DND-41 (cell line): ENCODE results near the gene SLC16A12.
"Not testable (repeated sequence)": the region's sequence is repeated elsewhere in the genome, so short reads cannot be mapped to it uniquely, and the experiment has no call there.

ENCODE experiments used
- ATAC-seq: fragments of 200-7000 bp; cut with Tn5 transposase; 3 replicates; pipeline ENCODE4 v1.9.1; 2021; ENCODE audit warnings: low read depth; ENCODE audit not compliant: insufficient read depth
- DNase-seq: peaks from one replicate; pipeline ENCODE4 v3.0.0-alpha.2; 2020
- H2AFZ ChIP-seq: 2 replicates; pipeline ENCODE4 v1.6.0; 2012; ENCODE audit warnings: low read depth, low read length
- H3K27ac ChIP-seq: 2 replicates; pipeline ENCODE4 v1.5.1; 2012; ENCODE audit warnings: low read length, inconsistent platforms
- H3K27me3 ChIP-seq: fragments of 200-600 bp; sonication (generic); 2 replicates; pipeline ENCODE4 v1.6.0; 2012; ENCODE audit warnings: low read length, mild to moderate bottlenecking, inconsistent platforms; ENCODE audit not compliant: insufficient read depth, poor library complexity
- H3K36me3 ChIP-seq: 2 replicates; pipeline ENCODE4 v1.5.1; 2012; ENCODE audit warnings: low read length, inconsistent platforms; ENCODE audit not compliant: insufficient read depth
- H3K4me1 ChIP-seq: 2 replicates; pipeline ENCODE4 v1.5.1; 2012; ENCODE audit warnings: mild to moderate bottlenecking, low read length; ENCODE audit not compliant: insufficient read depth
- H3K4me2 ChIP-seq: 2 replicates; pipeline ENCODE4 v1.6.0; 2012; ENCODE audit warnings: mild to moderate bottlenecking, moderate library complexity, low read length, inconsistent platforms; ENCODE audit not compliant: insufficient read depth
- H3K4me3 ChIP-seq, 2 experiments: fragments of 200-600 bp in 1 of 2; shearing (Covaris generic) in 1 of 2; 2 replicates each; pipeline ENCODE4 v1.5.1; 2012 to 2016; ENCODE audit warnings: inconsistent platforms in 2 of 2, low read length in 2 of 2, mild to moderate bottlenecking in 2 of 2, low read depth in 1 of 2, moderate library complexity in 1 of 2
- H3K79me2 ChIP-seq: 2 replicates; pipeline ENCODE4 v1.6.0; 2012; ENCODE audit warnings: low read length, inconsistent platforms; ENCODE audit not compliant: insufficient read depth
- H3K9ac ChIP-seq: 2 replicates; pipeline ENCODE4 v1.6.0; 2012; ENCODE audit warnings: low read depth, mild to moderate bottlenecking, inconsistent platforms, low read length, moderate library complexity
- H3K9me3 ChIP-seq: 2 replicates; pipeline ENCODE4 v1.5.1; 2012; ENCODE audit warnings: low read length, moderate library complexity, mild to moderate bottlenecking, inconsistent platforms; ENCODE audit not compliant: insufficient read depth, severe bottlenecking
- H4K20me1 ChIP-seq: 2 replicates; pipeline ENCODE4 v1.6.0; 2012; ENCODE audit warnings: low read length; ENCODE audit not compliant: insufficient read depth
- EZH2 ChIP-seq: IDR thresholded peaks from 3 replicates; pipeline ENCODE4 v1.6.1; 2012; ENCODE audit warnings: borderline replicate concordance, low read depth, mild to moderate bottlenecking, moderate library complexity, low read length, inconsistent platforms; ENCODE audit not compliant: severe bottlenecking
- TF ChIP-seq, protein P1 (sequence below): IDR thresholded peaks from 2 replicates; pipeline ENCODE4 v1.5.1; 2012; ENCODE audit warnings: borderline replicate concordance, low read length, moderate library complexity, mild to moderate bottlenecking; ENCODE audit not compliant: poor library complexity, severe bottlenecking; ENCODE audit errors: extremely low read depth

Gene SLC16A12

GRCh38 chr10:89410551-89410950 is 124.8 kb downstream of the SLC16A12 start:
- not testable (repeated sequence) for H3K27ac ChIP-seq, H4K20me1 ChIP-seq, H2AFZ ChIP-seq, ATAC-seq, H3K9me3 ChIP-seq, DNase-seq, H3K9ac ChIP-seq, H3K4me3 ChIP-seq, H3K27me3 ChIP-seq, H3K4me2 ChIP-seq, H3K36me3 ChIP-seq
- Histone ChIP-seq H3K4me1 (peaks cover 29% of the 10 kb centered on the region), H3K79me2 (peaks cover 24% of the 10 kb centered on the region)

GRCh38 chr10:89409282-89409681 is 126.1 kb downstream of the SLC16A12 start:
- not testable (repeated sequence) for ATAC-seq, H3K27me3 ChIP-seq, H3K9me3 ChIP-seq

DNA sequence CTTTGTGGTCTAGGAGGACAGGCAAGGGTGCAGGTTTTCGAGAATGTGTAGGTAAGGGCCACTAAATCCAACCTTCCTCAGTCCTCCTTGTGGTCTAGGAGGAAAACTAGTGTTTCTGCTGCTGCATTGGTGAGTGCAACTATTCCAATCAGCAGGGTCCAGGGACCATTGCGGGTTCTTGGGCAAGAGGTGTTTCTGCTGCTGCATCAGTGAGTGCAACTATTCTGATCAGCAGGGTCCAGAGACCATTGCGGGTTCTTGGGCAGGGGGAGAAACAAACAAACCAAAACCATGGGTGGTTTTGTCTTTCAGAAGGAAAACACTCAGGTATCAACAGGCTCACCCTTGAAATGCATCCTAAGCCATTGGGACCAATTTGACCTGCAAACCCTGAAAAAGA is 127.6 kb downstream of the SLC16A12 start:
- not testable (repeated sequence) for H3K4me3 ChIP-seq, H3K9ac ChIP-seq, H4K20me1 ChIP-seq, H3K9me3 ChIP-seq, DNase-seq, H3K4me2 ChIP-seq, H3K27me3 ChIP-seq, H2AFZ ChIP-seq, H3K27ac ChIP-seq, ATAC-seq, H3K79me2 ChIP-seq, H3K36me3 ChIP-seq
- H3K4me1 ChIP-seq = peaks cover 10% of the 10 kb centered on the region

More at GRCh38 chr10:89409282-89409681, 126.1 kb downstream of the SLC16A12 start:
- H3K4me3 ChIP-seq, H3K36me3 ChIP-seq, H4K20me1 ChIP-seq, H3K4me2 ChIP-seq, H2AFZ ChIP-seq, H3K27ac ChIP-seq, DNase-seq, H3K9ac ChIP-seq: not testable (repeated sequence)
- Histone ChIP-seq H3K4me1 (peaks cover 21% of the 10 kb centered on the region), H3K79me2 (peaks cover 12% of the 10 kb centered on the region)

DNA sequence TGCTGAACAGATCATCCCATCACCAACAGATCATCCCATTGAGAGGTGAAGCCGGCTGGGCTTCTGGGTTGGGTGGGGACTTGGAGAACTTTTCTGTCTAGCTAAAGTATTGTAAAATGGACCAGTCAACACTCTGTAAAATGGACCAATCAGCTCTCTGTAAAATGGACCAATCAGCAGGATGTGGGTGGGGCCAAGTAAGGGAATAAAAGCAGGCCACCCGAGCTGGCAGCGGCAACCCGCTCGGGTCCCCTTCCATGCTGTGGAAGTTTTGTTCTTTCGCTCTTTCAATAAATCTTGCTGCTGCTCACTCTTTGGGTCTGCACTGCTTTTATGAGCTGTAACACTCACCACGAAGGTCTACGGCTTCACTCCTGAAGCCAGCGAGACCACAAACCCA is 129.2 kb downstream of the SLC16A12 start:
- H2AFZ ChIP-seq, H3K4me1 ChIP-seq, H3K79me2 ChIP-seq, ATAC-seq, H3K9me3 ChIP-seq, H3K4me3 ChIP-seq, H3K27ac ChIP-seq, DNase-seq, H3K27me3 ChIP-seq, H3K36me3 ChIP-seq, H3K9ac ChIP-seq, H4K20me1 ChIP-seq, H3K4me2 ChIP-seq: not testable (repeated sequence)

DNA sequence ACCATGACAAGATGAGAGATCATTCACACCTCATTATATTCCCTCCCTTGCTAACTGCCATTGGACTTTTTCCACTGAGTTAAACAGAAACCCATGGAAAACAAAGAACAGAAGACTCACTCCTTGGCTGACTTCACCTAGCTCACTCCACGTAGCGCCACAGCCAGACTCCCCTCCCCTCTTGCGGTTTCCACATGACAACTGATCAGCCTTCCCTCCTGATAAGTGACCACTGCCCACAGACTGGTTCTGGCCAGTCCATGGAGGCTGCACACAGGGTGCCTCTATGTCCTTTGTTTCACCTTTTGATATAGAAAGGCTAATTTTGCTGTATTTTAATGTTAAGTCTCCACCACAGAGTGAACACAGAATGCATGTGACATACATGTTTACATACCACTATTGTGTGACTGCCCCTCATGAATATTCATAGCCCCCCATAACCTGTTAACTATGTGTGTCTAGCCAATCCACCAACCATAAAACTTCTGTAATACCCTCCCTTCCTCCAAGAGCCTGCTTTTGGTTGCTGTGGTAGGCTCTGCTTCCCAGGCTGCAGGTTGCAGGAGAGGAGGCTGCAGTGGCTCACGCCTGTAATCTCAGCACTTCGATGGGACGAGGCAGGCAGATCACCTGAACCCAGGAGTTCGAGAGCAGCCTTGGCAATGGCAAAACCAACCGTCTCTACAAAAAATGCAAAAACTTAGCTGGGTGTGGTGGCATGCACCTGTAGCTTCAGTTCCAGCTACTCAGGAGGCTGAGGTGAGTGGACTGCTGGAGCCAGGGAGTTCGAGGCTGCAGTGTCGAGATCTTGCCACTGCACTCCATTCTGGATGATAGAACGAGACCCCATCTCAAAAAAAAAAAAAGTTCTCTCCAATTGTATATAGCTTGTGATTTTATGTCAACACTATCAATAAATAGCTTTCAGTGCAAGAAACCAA is 131.0 kb downstream of the SLC16A12 start:
- Histone ChIP-seq H3K9ac (no peak overlapping the region), H3K4me3 (no peak overlapping the region), H3K36me3 (no peaks in the 10 kb centered on the region), H2AFZ (no peak overlapping the region), H3K27ac (no peak overlapping the region), H3K9me3 (no peaks in the 10 kb centered on the region), H3K4me2 (no peak overlapping the region), H3K79me2 (no peaks in the 10 kb centered on the region), H4K20me1 (no peaks in the 10 kb centered on the region), H3K27me3 (no peaks in the 10 kb centered on the region), H3K4me1 (no peaks in the 10 kb centered on the region)
- no peak for ATAC-seq
- no peak for TF ChIP-seq EZH2
- TF ChIP-seq, protein P1, sequence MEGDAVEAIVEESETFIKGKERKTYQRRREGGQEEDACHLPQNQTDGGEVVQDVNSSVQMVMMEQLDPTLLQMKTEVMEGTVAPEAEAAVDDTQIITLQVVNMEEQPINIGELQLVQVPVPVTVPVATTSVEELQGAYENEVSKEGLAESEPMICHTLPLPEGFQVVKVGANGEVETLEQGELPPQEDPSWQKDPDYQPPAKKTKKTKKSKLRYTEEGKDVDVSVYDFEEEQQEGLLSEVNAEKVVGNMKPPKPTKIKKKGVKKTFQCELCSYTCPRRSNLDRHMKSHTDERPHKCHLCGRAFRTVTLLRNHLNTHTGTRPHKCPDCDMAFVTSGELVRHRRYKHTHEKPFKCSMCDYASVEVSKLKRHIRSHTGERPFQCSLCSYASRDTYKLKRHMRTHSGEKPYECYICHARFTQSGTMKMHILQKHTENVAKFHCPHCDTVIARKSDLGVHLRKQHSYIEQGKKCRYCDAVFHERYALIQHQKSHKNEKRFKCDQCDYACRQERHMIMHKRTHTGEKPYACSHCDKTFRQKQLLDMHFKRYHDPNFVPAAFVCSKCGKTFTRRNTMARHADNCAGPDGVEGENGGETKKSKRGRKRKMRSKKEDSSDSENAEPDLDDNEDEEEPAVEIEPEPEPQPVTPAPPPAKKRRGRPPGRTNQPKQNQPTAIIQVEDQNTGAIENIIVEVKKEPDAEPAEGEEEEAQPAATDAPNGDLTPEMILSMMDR = no peak
- DNase-seq = no peak
